HG03378 (cell line): ENCODE data around the gene TIMP3.

Experiments used
- ATAC-seq: cut with Tn5 transposase; IDR thresholded peaks from one replicate; pipeline ENCODE4 v1.9.1; 2021; ENCODE audit warnings: mild to moderate bottlenecking, moderate library complexity; ENCODE audit not compliant: unreplicated experiment

The TIMP3 gene

GRCh38 chr22:32805361-32805881 is 3.9 kb downstream of the TIMP3 start:
- ATAC-seq, result no peak

- no peak for ATAC-seq
These were observed 4.8 kb downstream of the TIMP3 start for GRCh38 chr22:32806296-32806695.

DNA sequence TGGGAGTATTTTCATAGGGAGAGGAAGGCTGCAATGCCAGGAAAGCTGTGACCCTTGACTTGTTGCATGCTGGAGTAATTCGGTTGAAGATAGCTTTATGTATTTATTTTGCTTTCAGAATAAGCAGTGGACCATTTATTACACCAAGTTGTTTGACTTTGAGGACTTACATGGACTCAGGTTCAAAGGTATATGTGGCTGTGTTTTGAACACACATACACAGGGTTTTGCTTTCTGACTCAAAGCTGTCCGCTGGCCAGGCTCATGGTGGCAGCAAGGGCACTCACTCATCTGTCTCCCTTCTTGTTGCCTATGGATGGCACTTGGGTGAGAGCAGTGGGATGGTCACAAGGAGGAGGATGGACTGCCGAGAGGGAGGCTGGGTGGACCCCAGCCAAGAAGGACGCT is 6.5 kb downstream of the TIMP3 start:
- ATAC-seq, result no peak

GRCh38 chr22:32809786-32810554 is 8.5 kb downstream of the TIMP3 start:
- no peak for ATAC-seq

- ATAC-seq, result no peak
These were observed 9.1 kb downstream of the TIMP3 start for GRCh38 chr22:32810555-32811133.

DNA sequence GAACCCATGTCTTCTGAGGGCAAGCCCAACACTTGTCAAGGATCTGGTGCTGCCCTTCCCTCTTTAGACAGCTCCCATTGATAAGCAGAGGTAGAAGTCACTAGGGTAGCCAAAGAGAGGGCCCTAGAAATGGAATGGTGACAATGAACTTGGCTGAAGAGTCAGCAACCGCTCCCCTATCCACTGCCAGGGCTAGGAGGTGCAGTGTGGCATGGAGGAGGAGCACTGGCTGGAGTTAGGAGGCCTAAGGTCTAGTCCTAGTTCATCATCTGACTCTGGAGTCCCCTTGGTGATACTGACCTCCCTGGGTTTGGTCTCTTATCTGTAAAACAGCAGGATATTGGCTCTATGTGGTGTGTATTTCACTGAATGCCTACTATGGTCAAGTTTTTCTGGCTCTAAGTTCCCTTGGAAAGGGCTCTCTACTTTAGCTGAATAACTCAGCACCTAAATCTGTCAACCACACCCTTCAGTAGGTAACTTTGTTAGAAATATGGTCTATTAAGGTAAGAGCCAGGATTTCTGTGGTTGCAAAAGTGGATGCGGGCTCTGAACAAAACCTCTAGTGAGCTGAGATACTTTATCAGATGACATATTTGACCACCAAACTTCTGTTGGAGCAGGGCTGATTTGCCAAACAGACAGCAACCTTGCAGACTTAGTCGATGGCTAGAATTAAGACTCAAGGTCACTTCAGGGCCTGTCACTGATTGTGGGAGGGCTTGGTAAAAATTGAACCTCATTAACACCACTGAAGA is 10.5 kb downstream of the TIMP3 start:
- no peak for ATAC-seq

DNA sequence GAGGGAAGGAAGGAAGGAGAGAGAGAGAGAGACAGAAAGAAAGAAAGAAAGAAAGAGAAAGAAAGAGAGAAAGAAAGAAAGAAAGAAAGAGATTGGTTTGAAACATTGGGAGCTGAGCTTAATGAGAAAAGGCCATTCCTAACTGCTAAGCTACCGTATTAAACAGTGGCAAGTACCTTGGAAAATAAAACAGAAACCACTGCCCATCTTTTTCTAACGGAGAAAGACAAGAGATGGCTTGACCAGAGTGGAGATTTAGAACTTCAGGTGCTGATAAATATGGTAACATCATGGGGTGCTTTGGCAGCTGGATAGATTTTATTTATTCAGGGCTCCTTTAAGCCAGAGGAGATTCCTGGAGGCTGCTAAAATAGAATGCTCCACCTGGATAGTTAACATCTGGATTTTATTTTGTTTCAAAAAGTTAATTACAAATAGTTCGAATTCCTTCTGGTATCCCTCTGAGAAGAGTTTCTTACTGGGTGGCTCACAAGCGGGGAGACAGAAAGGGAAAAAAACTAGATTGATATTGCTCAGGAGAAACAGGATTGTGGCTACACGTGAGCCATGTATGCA is 12.9 kb downstream of the TIMP3 start:
- no peak for ATAC-seq

DNA sequence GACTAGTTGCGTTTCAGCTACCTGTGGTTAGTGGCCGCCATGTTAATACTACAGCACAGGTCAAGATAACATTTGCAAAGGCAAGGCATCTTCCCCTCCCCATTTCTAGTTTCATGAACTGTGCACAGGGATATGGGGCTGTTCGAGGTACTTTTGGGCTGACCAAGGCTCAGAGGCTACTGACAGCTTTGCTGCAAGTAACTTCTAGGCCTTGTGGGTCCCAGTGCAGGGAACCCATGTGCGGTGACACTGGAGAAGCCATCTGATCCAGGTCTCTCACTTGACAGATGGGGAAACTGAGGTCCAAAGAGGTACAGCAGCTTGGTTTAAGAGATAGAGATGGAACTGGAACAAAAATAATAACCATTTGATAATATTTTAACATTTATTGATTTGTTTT is 13.6 kb downstream of the TIMP3 start:
- no peak for ATAC-seq

GRCh38 chr22:32815943-32816342 is 14.4 kb downstream of the TIMP3 start:
- ATAC-seq, result no peak

- ATAC-seq, result no peak
These were observed 15.7 kb downstream of the TIMP3 start for GRCh38 chr22:32817137-32817730.

DNA sequence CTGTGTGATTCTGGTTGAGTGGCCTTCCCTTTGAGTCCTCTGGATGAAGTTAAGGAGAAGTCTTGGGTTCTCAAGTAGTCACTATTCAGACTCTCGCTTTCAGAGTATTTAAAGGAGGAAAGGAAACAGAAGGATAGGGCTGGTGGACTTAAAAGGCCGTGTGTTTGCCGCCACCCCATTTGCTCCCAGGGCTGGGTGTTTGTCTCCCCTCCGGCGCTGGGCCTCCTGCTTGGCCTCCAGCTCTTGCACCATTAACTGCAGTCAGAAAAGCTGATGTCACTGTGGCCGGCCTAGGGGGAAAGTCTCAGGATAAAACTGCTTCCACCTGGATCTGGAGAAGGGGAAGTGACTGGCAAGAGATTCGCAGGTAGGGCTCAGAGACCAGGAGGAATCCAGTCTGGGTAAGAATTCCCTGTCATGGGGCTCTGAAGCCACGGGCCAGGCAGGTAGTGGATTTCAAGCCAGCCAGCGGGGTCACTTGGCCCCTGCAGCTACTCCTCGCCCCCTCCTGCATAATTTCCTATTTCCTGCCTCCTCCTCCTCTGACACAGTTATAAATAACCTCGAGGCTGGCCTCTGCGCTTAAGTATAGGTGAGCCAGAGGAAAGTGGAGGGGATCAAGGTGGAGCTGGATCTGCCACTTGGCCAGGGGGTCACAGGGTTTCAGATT is 17.1 kb downstream of the TIMP3 start:
- no peak for ATAC-seq

DNA sequence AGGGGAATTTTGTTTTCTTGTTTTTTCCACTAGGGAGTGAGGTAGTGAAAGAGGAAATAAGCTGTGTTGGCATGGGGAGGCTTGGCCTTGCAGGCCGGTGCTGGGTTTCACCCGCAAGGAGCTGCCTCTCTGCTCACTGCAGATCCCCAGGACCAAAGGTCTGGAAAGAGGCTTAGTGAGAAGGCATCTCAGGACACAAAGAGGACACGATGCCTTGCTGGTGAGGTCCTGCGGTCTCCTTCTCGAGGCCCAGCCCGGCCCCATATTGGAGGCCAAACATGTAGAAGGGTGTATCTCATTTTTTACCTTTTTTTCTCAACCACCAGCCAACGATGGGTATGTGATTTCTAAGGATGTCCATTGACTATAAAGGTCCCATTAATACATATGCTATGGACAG is 17.6 kb downstream of the TIMP3 start:
- no peak for ATAC-seq

DNA sequence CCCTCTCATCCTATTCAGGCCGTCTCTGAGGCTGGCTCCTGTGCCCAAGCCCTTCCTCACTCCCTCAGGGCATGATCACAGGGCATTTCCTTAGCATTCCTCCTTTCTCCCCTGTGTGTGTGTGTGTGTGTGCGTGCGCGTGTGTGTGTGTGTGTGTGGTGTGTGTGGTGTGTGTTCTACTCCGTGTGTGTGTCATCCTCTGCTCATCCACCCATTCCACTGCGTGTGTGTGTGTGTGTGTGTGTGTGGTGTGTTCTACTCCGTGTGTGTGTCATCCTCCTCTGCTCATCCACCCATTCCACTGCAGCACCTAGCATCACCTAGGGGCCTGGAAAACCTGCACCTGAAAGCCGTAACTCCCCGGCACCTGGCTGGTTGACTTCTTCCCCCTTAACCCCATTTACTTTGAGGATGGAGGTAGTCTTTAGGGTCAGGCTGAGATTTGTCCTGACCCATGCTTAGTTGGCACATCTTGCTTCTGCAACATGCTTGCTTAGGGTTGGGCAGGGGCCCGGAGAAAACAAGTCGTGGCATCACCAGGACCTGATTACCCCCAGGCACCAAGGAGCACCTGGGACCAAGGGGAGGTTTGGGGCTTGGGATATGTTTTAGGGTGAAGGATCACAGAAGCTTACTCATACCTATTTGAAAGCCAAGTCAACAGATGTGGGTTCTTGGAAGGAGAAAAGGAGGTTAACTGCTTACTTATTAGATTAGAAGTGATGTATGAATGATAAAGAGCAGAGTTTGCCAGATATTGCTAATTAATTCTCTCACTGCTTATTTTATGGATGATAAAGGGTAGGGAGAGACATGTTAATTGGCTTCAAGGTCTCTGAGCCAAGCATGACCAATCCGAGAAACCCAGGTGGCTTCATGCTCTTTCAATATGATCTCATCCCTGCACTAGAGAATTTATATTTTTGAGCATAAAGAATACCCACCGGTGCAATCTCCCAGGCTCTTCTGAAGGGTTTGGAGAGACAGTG is 18.9 kb downstream of the TIMP3 start:
- ATAC-seq, result no peak

DNA sequence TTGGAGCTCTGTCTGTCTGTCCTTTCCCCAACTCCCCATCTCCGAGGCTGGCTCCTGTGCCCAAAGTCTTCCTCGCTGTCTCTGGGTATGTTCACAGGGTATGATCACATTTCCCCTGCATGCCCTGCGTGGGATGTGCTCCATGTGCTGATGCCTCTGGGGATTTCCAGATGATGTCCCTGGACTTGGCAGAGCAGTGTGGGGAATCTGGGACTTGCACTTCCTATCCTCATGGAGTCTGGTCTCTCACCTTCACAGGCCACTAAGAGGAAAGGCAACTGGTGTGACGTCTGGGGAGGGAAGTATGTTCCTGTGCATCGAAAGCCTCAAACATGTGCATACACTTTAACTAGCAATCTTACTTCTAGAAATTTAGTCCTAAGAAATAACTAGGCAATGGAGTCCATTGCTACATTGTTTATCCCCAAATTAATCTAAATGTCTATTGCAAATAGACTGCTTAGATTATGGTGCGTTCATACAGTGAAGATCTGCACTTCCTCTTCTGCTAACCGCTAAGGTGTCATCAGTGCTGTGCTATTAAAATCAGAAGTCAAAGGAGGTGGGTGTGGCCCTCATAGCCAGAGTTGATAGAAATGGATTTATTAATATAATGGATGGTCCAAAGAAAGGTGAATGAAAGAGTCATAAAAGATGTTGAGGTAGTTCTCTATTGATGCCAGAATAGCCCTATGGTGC is 20.8 kb downstream of the TIMP3 start:
- ATAC-seq, result no peak

- no peak for ATAC-seq
These were observed 21.7 kb downstream of the TIMP3 start for GRCh38 chr22:32823024-32823730.

DNA sequence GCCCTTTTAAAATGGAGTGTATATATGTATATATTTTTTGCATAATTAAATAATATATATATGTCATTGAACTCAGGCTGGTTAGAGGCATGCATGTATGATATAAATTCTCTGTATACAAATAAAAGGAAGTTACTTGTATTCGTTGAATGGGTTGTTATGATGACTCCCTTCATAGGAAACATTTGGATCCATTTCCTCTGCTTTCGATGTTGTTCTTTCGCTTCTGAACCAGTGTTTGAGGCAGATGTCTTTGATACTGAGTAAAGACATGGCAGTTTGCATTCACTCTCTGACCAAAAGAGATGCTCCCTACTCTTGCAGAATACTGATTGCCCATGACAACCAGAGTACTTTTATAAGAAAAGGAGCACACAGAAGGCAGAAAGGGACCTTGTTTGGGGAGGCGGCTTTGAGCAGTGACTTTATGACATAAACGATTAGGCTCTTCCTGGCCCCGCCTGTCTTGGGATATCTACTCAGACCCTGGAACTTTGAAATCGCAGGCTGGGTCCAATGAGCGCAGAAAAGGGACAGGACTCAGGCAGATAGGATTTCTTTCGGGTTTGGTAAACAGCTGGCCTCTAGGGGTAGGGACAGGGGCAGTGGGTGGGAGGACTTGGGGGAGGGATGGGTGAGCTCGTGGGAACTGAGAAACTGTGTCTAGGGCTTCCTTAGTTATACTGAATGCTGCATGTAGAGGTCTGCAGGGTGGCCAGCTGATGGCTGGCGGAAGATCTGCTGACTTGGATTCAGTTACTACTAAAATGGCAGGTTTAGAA is 23.2 kb downstream of the TIMP3 start:
- no peak for ATAC-seq

GRCh38 chr22:32826537-32826936 is 25.0 kb downstream of the TIMP3 start:
- no peak for ATAC-seq
